Epithelial cell of proximal tubule (primary cell): ENCODE results near the gene ZBTB7B. TPM values are rescaled to one million over a fixed set of nuclear protein-coding genes. Genes with fewer than 3 reads are reported as not detected.
A peak's percentile ranks its signal among the peaks of the same experiment; 100 is the strongest.

ENCODE experiments used
- DNase-seq: peaks from one replicate; pipeline ENCODE4 v3.0.0-alpha.2; 2011; ENCODE audit warnings: low read depth
- H3K4me3 ChIP-seq: 2 replicates; pipeline ENCODE4 v1.5.1; 2011; ENCODE audit warnings: low read depth, mild to moderate bottlenecking, low read length
- CTCF ChIP-seq: conservative IDR thresholded peaks from 2 replicates; pipeline ENCODE4 v1.5.1; 2012; ENCODE audit warnings: low read depth, mild to moderate bottlenecking, low read length
- total RNA-seq: library from RNA; depleted of rRNA; stranded (reverse); fragments of >200 nt; gene quantifications from 2 replicates; pipeline ENCODE4 v1.2.3, GENCODE V29; 2015

ZBTB7B gene
- total RNA-seq, 1 donor from 2014 or later: 20.4 TPM

- TF ChIP-seq CTCF: peak; percentile 65
- no peak for DNase-seq
- peak overlapping the region; percentile 93 for H3K4me3 ChIP-seq
Measured at GRCh38 chr1:155062702-155063411, 60.3 kb downstream of the ZBTB7B start.

- TF ChIP-seq CTCF: no peak
- H3K4me3 ChIP-seq: peak within 1 kb of the TSS; percentile 93
- DNase-seq: peak; percentile 27
Measured at GRCh38 chr1:155063550-155064110, 61.0 kb downstream of the ZBTB7B start, which contains the start of gene EFNA4. EFNA4 (plus strand) TSS chr1:155063740; CDS start chr1:155063824, 84 bp downstream.

- no peak for DNase-seq
- H3K4me3 ChIP-seq: peak overlapping the region; percentile 93
- no peak for TF ChIP-seq CTCF
Measured at GRCh38 chr1:155064111-155064831, 61.7 kb downstream of the ZBTB7B start.

- TF ChIP-seq CTCF: no peak
- H3K4me3 ChIP-seq: no peak overlapping the region
- DNase-seq: no peak
Measured at GRCh38 chr1:155064832-155065429, 62.3 kb downstream of the ZBTB7B start.

GRCh38 chr1:155066777-155067176 lies 64.2 kb downstream of the ZBTB7B start:
- TF ChIP-seq CTCF: no peak
- no peak for DNase-seq

More at GRCh38 chr1:155066777-155067176, 64.2 kb downstream of the ZBTB7B start:
- no peak overlapping the region for H3K4me3 ChIP-seq

Other genes starting within 250 kb of the ZBTB7B start
- gene KCNN3, start 132.5 kb upstream of the ZBTB7B start, total RNA-seq: under 0.01 TPM in 1 of 2 replicates, not detected in the other
- gene PMVK, start 66.1 kb upstream of the ZBTB7B start, total RNA-seq: 11.8 and 13.2 TPM in 2 replicates
- gene PBXIP1, start 46.7 kb upstream of the ZBTB7B start, total RNA-seq: 23.4 and 49.6 TPM in 2 replicates
- 16.0 and 23.7 TPM in 2 replicates for gene PYGO2, start 41.0 kb upstream of the ZBTB7B start, total RNA-seq
- 131 and 155 TPM in 2 replicates for gene SHC1, start 32.1 kb upstream of the ZBTB7B start, total RNA-seq
- 289 and 358 TPM in 2 replicates for gene CKS1B, start 28.1 kb upstream of the ZBTB7B start, total RNA-seq
- 41.9 and 67.5 TPM in 2 replicates for gene FLAD1, start 19.5 kb upstream of the ZBTB7B start, total RNA-seq
- not detected in 2 replicates for gene LENEP, start 9.2 kb upstream of the ZBTB7B start, total RNA-seq
- 0.12 TPM in 1 of 2 replicates, not detected in the other for gene DCST2, start 31.0 kb downstream of the ZBTB7B start, total RNA-seq
- gene DCST1, start 31.0 kb downstream of the ZBTB7B start, total RNA-seq: not detected in 2 replicates
- gene ADAM15, start 48.5 kb downstream of the ZBTB7B start, total RNA-seq: 164 and 266 TPM in 2 replicates
- 10.8 and 24.9 TPM in 2 replicates for gene EFNA4, start 60.9 kb downstream of the ZBTB7B start, total RNA-seq
- gene EFNA3, start 76.0 kb downstream of the ZBTB7B start, total RNA-seq: 1.7 and 2.8 TPM in 2 replicates
- gene EFNA1, start 125.1 kb downstream of the ZBTB7B start, total RNA-seq: 26.3 and 45.3 TPM in 2 replicates
- 32.7 and 37.7 TPM in 2 replicates for gene SLC50A1, start 133.1 kb downstream of the ZBTB7B start, total RNA-seq
- 28.6 and 77.8 TPM in 2 replicates for gene DPM3, start 137.7 kb downstream of the ZBTB7B start, total RNA-seq
- gene KRTCAP2, start 170.5 kb downstream of the ZBTB7B start, total RNA-seq: 170 and 193 TPM in 2 replicates
- 3.4 and 9.4 TPM in 2 replicates for gene TRIM46, start 171.0 kb downstream of the ZBTB7B start, total RNA-seq
- 4.9 and 13.2 TPM in 2 replicates for gene THBS3, start 205.1 kb downstream of the ZBTB7B start, total RNA-seq
- gene MTX1, start 205.9 kb downstream of the ZBTB7B start, total RNA-seq: 75.2 and 132 TPM in 2 replicates